ENCODE results near the gene ANKRD44. TPM values are rescaled to one million over a fixed set of nuclear protein-coding genes. Genes with fewer than 3 reads are reported as not detected.

Gene ANKRD44
- total and polyA plus RNA-seq, 2 of the 8 experiments (the other 6 are each of a cell fraction or from before 2014, with no cell fraction given) = 1.2 to 1.3 TPM

DNA sequence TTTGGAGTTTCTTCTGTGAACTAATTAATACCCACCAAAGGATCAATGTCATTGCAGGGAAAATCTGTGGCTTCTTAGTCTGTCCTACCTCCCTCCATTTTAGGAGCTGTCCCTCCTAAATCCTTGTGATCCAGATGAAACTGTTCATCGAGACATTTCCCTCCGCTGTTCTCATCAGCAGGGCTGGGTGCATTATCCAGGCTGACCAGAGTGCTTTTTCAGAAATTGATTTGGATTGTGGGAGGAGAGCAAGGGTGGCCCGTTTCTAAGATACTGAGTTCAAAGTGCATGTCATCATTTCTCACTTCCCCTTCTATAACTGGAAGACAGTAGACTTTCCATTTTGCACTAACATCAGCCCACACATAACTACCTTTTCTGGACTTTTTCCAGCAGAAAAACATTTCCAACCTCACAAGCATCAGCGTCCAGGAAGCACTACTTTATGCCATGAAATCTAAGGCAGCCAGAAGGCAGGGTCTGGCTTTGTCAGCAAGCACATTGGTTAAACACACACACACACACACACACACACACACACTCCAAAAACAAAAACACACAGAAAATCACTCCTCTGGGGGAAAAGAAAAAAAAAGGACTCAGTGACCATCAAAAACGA, 94.1 kb downstream of the ANKRD44 start:
- Histone ChIP-seq H4K5ac (ENCODE audit: insufficient read length, low read depth, low read length) (no peak overlapping the region), H3K36me3 (ENCODE audit: control insufficient read depth in 2 of 4, insufficient read depth in 4 of 4, low read length in 3 of 4) (no peaks in the 10 kb centered on the region), H3K18ac (ENCODE audit: extremely low read depth, low read length) (no peak overlapping the region), H3K23ac (ENCODE audit: insufficient read length) (no peak overlapping the region), H2BK12ac (ENCODE audit: low read depth, low read length) (no peak overlapping the region), H3K56ac (replicated peaks; ENCODE audit: insufficient read length, low read depth, low read length) (no peak overlapping the region), H3K4me1 (replicated peaks in 1 of 4; ENCODE audit: control insufficient read depth in 3 of 4, insufficient read depth in 4 of 4, low read length in 3 of 4) (no peaks in the 10 kb centered on the region), H4K8ac (ENCODE audit: extremely low read depth, insufficient read depth, low read length) (no peak overlapping the region), H2BK120ac (replicated peaks; ENCODE audit: low read depth, low read length) (no peak overlapping the region), H3K27me3 (replicated peaks in 1 of 4; ENCODE audit: control insufficient read depth in 3 of 4, extremely low read depth in 1 of 4, insufficient read depth in 3 of 4, low read length in 3 of 4) (no peaks in the 10 kb centered on the region), H3K27ac (ENCODE audit: low read depth, low read length) (no peak overlapping the region), H3K14ac (ENCODE audit: insufficient read length) (no peak overlapping the region), H3K23me2 (ENCODE audit: low read depth, low read length) (no peaks in the 10 kb centered on the region), H2BK5ac (ENCODE audit: low read depth, low read length) (no peak overlapping the region), H2AFZ (ENCODE audit: low read length) (no peak overlapping the region), H4K91ac (replicated peaks; ENCODE audit: insufficient read length, low read length) (no peak overlapping the region), H2BK20ac (ENCODE audit: low read length) (no peak overlapping the region), H2AK5ac (ENCODE audit: low read depth, low read length) (no peak overlapping the region), H3K79me1 (ENCODE audit: low read depth, low read length) (no peaks in the 10 kb centered on the region), H3K79me2 (ENCODE audit: control insufficient read depth in 1 of 2, insufficient read depth in 2 of 2, low read length in 2 of 2) (no peaks in the 10 kb centered on the region), H3K9me3 (ENCODE audit: insufficient read depth in 2 of 2, low read depth in 1 of 2, low read length in 1 of 2) (no peaks in the 10 kb centered on the region), H3K9ac (replicated peaks in 1 of 4; ENCODE audit: extremely low read depth in 1 of 4, low read depth in 3 of 4, low read length in 3 of 4) (no peak overlapping the region), H4K20me1 (replicated peaks in 1 of 2; ENCODE audit: control insufficient read depth in 1 of 2, insufficient read depth in 2 of 2, low read length in 2 of 2) (no peaks in the 10 kb centered on the region), H3K4me3 (ENCODE audit: extremely low read depth in 1 of 4, insufficient read depth in 2 of 4, low read depth in 3 of 4, low read length in 4 of 4) (no peak overlapping the region), H2BK15ac (ENCODE audit: low read length) (no peak overlapping the region), H3K4ac (replicated peaks; ENCODE audit: insufficient read length, low read depth, low read length) (no peak overlapping the region), H3K4me2 (ENCODE audit: insufficient read depth in 1 of 2, low read depth in 2 of 2, low read length in 2 of 2) (no peak overlapping the region)
- no peak for DNase-seq (ENCODE audit: low read depth in 1 of 2, low spot score in 2 of 2)
- CTCF ChIA-PET (ENCODE audit: partially characterized antibody) = interaction anchor here (1.3 kb wide), 1 partner anchor 9 kb away, joined by 4 read pairs; no protein-coding TSS in a partner anchor
- no peak for FAIRE-seq
- WGBS, 2 experiments (ENCODE audit: extremely low coverage in 1 of 2, insufficient coverage in 1 of 2, insufficient read length in 1 of 2, insufficient replicate concordance in 2 of 2, low coverage in 1 of 2, low lambda C conversion rate in 2 of 2, missing lambda C conversion rate in 1 of 2) = 82% methylated on average over 5 of the region's 5 CpGs; no CpG with 5 or more reads in 1 of the 2 experiments
- POLR2A ChIA-PET (ENCODE audit: partially characterized antibody) = no interaction called here
- TF ChIP-seq JUND (IDR thresholded peaks at IDR 0.05; ENCODE audit: low read length) = no peak
- no peak for TF ChIP-seq E2F6 (IDR thresholded peaks at IDR 0.05)
- no peak for TF ChIP-seq USF2 (IDR thresholded peaks at IDR 0.05; ENCODE audit: low read length)
- TF ChIP-seq EGR1 (IDR thresholded peaks at IDR 0.05; ENCODE audit: borderline replicate concordance, low read depth, low read length) = no peak
- TF ChIP-seq SIN3A (conservative IDR thresholded peaks at IDR 0.05 in 1 of 2, IDR thresholded peaks at IDR 0.05 in 1 of 2; ENCODE audit: low read depth in 1 of 2, low read length in 2 of 2) = no peak
- no peak for TF ChIP-seq ASH2L (IDR thresholded peaks at IDR 0.05; ENCODE audit: low read length)
- TF ChIP-seq TCF12 (IDR thresholded peaks at IDR 0.05; ENCODE audit: low read depth, low read length) = no peak
- TF ChIP-seq SP2 (IDR thresholded peaks at IDR 0.05; ENCODE audit: low read length) = no peak
- no peak for TF ChIP-seq POLR2AphosphoS5 (IDR thresholded peaks at IDR 0.05; ENCODE audit: low read depth, low read length)
- no peak for TF ChIP-seq CHD1 (IDR thresholded peaks at IDR 0.05; ENCODE audit: low read depth, low read length)
- no peak for TF ChIP-seq SP1 (IDR thresholded peaks at IDR 0.05; ENCODE audit: low read depth, low read length)
- TF ChIP-seq EZH2 (IDR thresholded peaks at IDR 0.05; ENCODE audit: low read depth, low read length, severe bottlenecking) = no peak

Data from H1 (cell line).